OCI-LY1 (cell line): ENCODE measurements around the gene ZNF831.

Experiments used
- H2AFZ ChIP-seq: fragments of 200-600 bp; sonication (generic), shearing (Covaris generic); 2 replicates; pipeline ENCODE4 v1.6.0; 2014; ENCODE audit warnings: antibody characterized with exemption, mild to moderate bottlenecking, low read length
- H3F3A ChIP-seq: fragments of 200-600 bp; sonication (generic), shearing (Covaris generic); 2 replicates; pipeline ENCODE4 v1.6.0; 2014; ENCODE audit warnings: mild to moderate bottlenecking, antibody characterized with exemption, low read length, moderate library complexity; ENCODE audit not compliant: insufficient read depth
- H3K27ac ChIP-seq: fragments of 200-600 bp; sonication (generic); 2 replicates; pipeline ENCODE4 v1.5.1; 2014; ENCODE audit warnings: low read length, mixed run types, mild to moderate bottlenecking, low read depth; ENCODE audit not compliant: poor library complexity, severe bottlenecking
- H3K27me3 ChIP-seq: fragments of 200-600 bp; sonication (generic); 2 replicates; pipeline ENCODE4 v1.6.0; 2014; ENCODE audit warnings: antibody characterized with exemption, mild to moderate bottlenecking, low read length, moderate library complexity; ENCODE audit not compliant: insufficient read depth
- H3K36me3 ChIP-seq: fragments of 200-600 bp; sonication (generic); 2 replicates; pipeline ENCODE4 v1.6.1; 2014; ENCODE audit warnings: mild to moderate bottlenecking, antibody characterized with exemption, low read length, moderate library complexity, mixed read lengths; ENCODE audit not compliant: insufficient read depth
- H3K4me1 ChIP-seq: fragments of 200-600 bp; sonication (generic); 2 replicates; pipeline ENCODE4 v1.5.1; 2014; ENCODE audit warnings: mild to moderate bottlenecking, low read length, moderate library complexity; ENCODE audit not compliant: insufficient read depth, severe bottlenecking
- H3K4me2 ChIP-seq: fragments of 200-600 bp; sonication (generic), shearing (Covaris generic); 2 replicates; pipeline ENCODE4 v1.6.1; 2014; ENCODE audit warnings: low read length
- H3K4me3 ChIP-seq: fragments of 200-600 bp; sonication (generic); 2 replicates; pipeline ENCODE4 v1.5.1; 2014; ENCODE audit warnings: low read length, low read depth, mild to moderate bottlenecking, mixed read lengths; ENCODE audit not compliant: poor library complexity, severe bottlenecking
- H3K79me2 ChIP-seq: fragments of 200-600 bp; shearing (Covaris generic); 2 replicates; pipeline ENCODE4 v1.6.1; 2016; ENCODE audit warnings: mixed run types, low read length, mixed read lengths; ENCODE audit not compliant: insufficient read depth
- H3K9ac ChIP-seq: fragments of 200-600 bp; sonication (generic), shearing (Covaris generic); 2 replicates; pipeline ENCODE4 v1.6.1; 2014; ENCODE audit warnings: mild to moderate bottlenecking, low read length, mixed read lengths
- H3K9me2 ChIP-seq: fragments of 200-600 bp; sonication (generic), shearing (Covaris generic); 2 replicates; pipeline ENCODE4 v1.6.1; 2014; ENCODE audit warnings: low read depth, mild to moderate bottlenecking, low read length, mixed read lengths
- H3K9me3 ChIP-seq: fragments of 200-600 bp; shearing (Covaris generic); 2 replicates; pipeline ENCODE4 v1.6.1; 2014; ENCODE audit warnings: low read length, mixed read lengths
- H4K20me1 ChIP-seq: fragments of 200-600 bp; sonication (generic), shearing (Covaris generic); 2 replicates; pipeline ENCODE4 v1.6.0; 2016; ENCODE audit warnings: mild to moderate bottlenecking, low read length; ENCODE audit not compliant: insufficient read depth
- CTCF ChIP-seq: fragments of 200-600 bp; sonication (generic), shearing (Covaris generic); IDR thresholded peaks from 2 replicates; pipeline ENCODE4 v1.5.1; 2017; ENCODE audit warnings: mild to moderate bottlenecking, antibody characterized with exemption, low read length, moderate library complexity, mixed read lengths
- EZH2 ChIP-seq: fragments of 200-600 bp; sonication (generic), shearing (Covaris generic); IDR thresholded peaks from 2 replicates; pipeline ENCODE4 v1.8.0; 2017; ENCODE audit warnings: borderline replicate concordance, mixed run types, mild to moderate bottlenecking, antibody characterized with exemption, low read length, moderate library complexity, mixed read lengths

Gene ZNF831

GRCh38 chr20:59139998-59140397, 23.6 kb upstream of the ZNF831 start:
- H3K36me3 ChIP-seq, result no peaks in the 10 kb centered on the region
- no peaks in the 10 kb centered on the region for H4K20me1 ChIP-seq
- no peak overlapping the region for H3K4me2 ChIP-seq
- H3K27me3 ChIP-seq, result peaks cover 3% of the 10 kb centered on the region; the same call in 1 of the 2 replicates
- H3K27ac ChIP-seq, result no peak overlapping the region
- H3K4me1 ChIP-seq, result no peaks in the 10 kb centered on the region
- no peaks in the 10 kb centered on the region for H3K9me2 ChIP-seq
- no peaks in the 10 kb centered on the region for H3K9me3 ChIP-seq
- H3F3A ChIP-seq, result no peaks in the 10 kb centered on the region
- H3K9ac ChIP-seq, result no peak overlapping the region
- TF ChIP-seq CTCF (no peak), EZH2 (no peak)
- H3K4me3 ChIP-seq, result no peak overlapping the region
- H3K79me2 ChIP-seq, result no peaks in the 10 kb centered on the region
- H2AFZ ChIP-seq, result no peak overlapping the region

- Histone ChIP-seq H3K9ac (no peak overlapping the region), H3K79me2 (no peaks in the 10 kb centered on the region), H3K27ac (no peak overlapping the region), H3K4me3 (no peak overlapping the region), H3K27me3 (peaks cover 8% of the 10 kb centered on the region; the same call in 1 of the 2 replicates), H3K36me3 (no peaks in the 10 kb centered on the region), H4K20me1 (no peaks in the 10 kb centered on the region), H3K4me2 (no peak overlapping the region), H3K4me1 (no peaks in the 10 kb centered on the region), H2AFZ (no peak overlapping the region), H3K9me2 (no peaks in the 10 kb centered on the region), H3K9me3 (no peaks in the 10 kb centered on the region), H3F3A (no peaks in the 10 kb centered on the region)
- no peak for TF ChIP-seq CTCF
- TF ChIP-seq EZH2, result no peak
These were observed 21.6 kb upstream of the ZNF831 start for GRCh38 chr20:59141818-59142581.

- no peaks in the 10 kb centered on the region for H3K4me1 ChIP-seq
- no peaks in the 10 kb centered on the region for H3F3A ChIP-seq
- H3K27ac ChIP-seq, result no peak overlapping the region
- H3K4me3 ChIP-seq, result no peak overlapping the region
- no peak overlapping the region for H2AFZ ChIP-seq
- no peaks in the 10 kb centered on the region for H3K9me3 ChIP-seq
- no peaks in the 10 kb centered on the region for H3K9me2 ChIP-seq
- TF ChIP-seq CTCF, result no peak
- no peak for TF ChIP-seq EZH2
- H3K79me2 ChIP-seq, result no peaks in the 10 kb centered on the region
- H3K9ac ChIP-seq, result no peak overlapping the region
- no peaks in the 10 kb centered on the region for H3K36me3 ChIP-seq
- peaks cover 8% of the 10 kb centered on the region; the same call in 1 of the 2 replicates for H3K27me3 ChIP-seq
- H3K4me2 ChIP-seq, result no peak overlapping the region
- H4K20me1 ChIP-seq, result no peaks in the 10 kb centered on the region
These were observed 20.3 kb upstream of the ZNF831 start for GRCh38 chr20:59143326-59143725.
